NCI-H82 treated with DMSO at 0.1 percent for 48 hours (cell line): ENCODE results near the gene ECHDC3.

Source experiments
- DNase-seq: peaks from one replicate; lab custom pipeline; 2025; ENCODE audit not compliant: unreplicated experiment; lab: John Stamatoyannopoulos, UW

Gene ECHDC3

GRCh38 chr10:11775412-11775811 is 33.2 kb downstream of the ECHDC3 start:
- DNase-seq: no peak

- no peak for DNase-seq
These were observed 33.9 kb downstream of the ECHDC3 start for GRCh38 chr10:11776080-11776479.

DNA sequence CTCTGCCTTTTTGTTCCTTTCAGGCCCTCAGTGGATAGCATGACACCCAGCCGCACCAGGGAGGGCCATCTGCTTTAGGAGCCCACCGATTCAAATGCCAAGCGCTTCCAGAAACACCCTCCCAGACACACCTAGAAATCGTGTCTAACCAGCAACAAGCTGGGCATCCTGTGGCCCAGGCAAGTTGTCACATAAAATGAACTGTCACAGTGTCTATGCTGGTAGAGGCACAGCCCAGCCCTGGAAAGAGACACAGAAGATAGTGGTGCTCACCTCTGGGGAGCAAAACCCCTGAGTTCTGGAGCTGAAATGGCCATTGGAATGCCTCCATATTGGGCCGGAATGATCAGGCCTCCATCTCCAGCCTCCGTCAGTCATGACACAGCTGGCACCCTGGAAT is 38.9 kb downstream of the ECHDC3 start:
- no peak for DNase-seq

GRCh38 chr10:11782793-11783557 is 40.8 kb downstream of the ECHDC3 start:
- DNase-seq: no peak

- DNase-seq: no peak
These were observed 41.3 kb downstream of the ECHDC3 start for GRCh38 chr10:11783558-11783865.

DNA sequence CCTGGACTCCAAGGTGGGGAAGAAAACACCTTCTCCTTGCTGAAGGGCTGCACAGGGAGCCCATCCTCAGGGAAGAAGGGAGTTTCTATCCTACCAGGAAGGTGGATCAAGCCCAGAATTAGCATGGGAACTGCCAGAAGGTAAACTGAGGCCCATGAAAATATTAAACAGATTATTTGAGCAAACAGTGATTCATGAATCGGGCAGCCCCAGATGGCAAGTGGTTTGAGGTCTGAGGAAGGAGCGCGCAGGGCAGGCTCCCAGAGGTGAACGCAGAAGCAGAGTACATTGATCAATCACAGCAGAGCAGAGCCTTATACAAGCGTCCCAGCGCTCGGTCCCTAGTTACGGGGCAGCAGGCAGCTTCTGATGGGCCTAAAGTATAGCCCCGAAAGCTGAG is 45.2 kb downstream of the ECHDC3 start:
- DNase-seq: no peak

DNA sequence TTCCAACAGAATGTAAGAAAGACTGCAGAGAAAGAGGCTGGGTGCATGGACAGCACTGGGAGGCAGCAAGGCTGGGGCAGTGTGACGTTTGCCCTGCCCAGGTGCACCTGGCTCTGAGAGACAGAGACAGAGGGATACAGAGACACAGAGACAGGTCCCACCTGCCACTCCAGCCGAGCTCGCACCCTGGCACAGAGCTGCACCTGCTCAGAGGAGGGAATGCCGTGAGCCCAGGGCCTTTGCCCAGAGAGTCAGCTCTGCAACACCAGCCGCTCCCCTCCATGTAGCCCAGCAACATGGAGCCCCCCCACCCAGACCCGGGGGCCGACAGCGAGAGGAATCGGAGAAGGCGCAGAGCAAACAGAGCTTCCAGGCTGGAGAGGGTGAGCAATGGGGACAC is 45.7 kb downstream of the ECHDC3 start:
- DNase-seq: no peak

DNA sequence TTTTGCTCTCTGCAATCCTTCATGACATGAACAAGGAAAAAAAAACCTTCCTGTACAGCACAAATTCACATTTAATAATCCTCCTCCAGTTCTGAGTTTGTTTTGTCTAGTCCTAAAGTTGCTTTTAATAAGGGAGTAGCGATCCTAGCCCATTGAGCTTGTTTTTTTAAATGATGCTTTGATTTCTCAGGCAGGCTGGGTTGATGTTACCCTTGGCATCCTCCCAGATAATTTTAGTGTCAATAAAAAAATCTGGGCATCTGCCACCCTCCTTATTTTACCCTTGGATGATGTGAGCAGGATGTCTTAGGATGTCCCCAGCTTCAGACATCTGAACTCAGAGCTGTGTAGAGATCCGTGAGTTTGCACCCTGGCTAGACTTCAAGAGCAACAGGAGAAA is 47.1 kb downstream of the ECHDC3 start:
- no peak for DNase-seq

GRCh38 chr10:11789956-11790355 is 47.8 kb downstream of the ECHDC3 start:
- DNase-seq: no peak

DNA sequence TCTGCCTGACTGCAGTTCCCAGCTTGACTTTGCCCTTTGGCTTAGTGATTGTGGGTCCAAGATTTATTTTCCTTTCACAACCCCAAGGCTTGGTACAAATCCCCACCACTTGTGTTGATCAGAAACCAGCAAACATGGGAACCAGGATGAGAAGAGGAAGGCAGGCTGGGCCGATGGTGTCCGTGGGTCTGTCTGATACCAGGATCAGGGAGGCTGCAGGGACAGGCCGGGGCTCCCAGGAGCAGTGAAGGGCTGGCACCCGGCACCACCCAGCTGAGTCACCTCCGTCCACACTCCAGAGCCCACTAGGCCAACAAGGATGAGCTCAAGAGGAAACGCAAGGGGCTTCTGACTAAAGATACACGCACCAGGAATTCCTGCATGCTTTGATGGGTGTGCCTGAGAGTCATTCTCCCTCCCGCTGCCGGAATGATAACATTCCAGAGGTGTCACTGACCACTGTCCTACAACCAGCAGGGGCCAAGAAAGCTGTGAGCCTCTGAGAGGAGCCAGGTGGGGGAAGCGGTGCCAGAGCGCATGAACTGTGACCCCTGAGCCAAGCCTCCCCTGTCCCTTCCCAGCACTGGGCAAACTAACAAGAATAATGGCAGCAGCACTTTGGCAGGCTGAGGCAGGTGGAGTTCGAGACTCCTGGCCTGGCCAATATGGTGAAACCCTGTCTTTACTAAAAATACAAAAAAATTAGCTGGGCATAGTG is 51.7 kb downstream of the ECHDC3 start:
- no peak for DNase-seq

- no peak for DNase-seq
These were observed 52.4 kb downstream of the ECHDC3 start for GRCh38 chr10:11794566-11794965.

GRCh38 chr10:11795101-11795920 is 53.1 kb downstream of the ECHDC3 start:
- DNase-seq: no peak

DNA sequence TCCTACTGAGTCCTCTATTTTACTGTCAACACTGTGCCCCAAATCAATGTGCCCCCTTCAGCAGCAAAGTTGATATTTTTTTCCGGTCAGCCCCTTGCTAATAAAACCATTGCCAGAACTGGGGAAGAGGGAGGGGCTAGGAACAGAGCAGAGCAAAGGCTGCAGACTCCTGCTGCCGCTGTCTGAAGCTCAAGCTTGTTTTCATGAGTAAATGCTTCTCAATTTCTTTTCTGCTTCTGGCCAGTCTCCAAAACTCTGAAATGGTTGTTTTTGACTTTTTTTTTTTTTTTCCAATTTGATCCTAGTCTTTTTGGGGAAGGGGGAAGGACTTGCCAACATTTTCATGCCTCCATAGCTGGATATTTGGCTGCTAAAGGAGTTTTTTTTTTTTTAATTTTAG is 54.3 kb downstream of the ECHDC3 start:
- DNase-seq: no peak

DNA sequence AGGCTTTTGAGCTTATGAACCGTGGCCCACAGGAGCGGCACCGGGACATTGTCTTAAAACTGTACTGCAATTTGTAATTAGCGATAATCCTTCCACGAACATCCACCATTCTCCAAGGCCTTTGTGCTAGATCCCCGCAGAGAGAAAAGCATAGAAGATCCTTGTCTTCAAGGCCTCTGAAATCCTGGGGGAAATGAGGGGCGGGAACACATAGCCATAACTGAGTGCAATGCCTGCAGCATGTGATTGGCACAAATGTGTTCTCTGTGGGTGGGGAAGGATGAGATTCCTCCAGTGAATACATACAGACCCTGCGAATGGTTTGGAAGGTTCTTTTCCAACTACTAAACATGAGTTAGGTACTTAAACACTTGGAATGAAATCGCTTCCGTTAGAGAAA is 55.1 kb downstream of the ECHDC3 start:
- no peak for DNase-seq

GRCh38 chr10:11797847-11798633 is 55.9 kb downstream of the ECHDC3 start:
- DNase-seq: no peak

GRCh38 chr10:11798845-11799735 is 56.9 kb downstream of the ECHDC3 start:
- no peak for DNase-seq

DNA sequence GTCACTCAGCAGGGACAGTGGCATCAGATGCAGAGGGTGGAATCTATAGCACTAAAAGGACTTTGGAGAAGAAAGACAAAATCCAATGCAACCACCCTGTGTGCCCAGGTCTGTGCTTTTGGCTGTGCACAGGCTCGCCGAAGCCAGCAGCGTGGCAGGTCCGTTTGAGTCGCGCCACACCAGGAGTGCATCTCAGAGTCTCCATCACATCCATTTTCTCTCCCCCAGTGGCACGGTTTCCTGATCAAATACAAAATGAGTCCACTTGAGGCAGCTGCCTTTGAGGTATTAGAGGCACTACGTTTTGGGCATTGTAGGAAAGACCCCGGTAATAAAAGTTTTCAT is 57.5 kb downstream of the ECHDC3 start:
- no peak for DNase-seq

- DNase-seq: no peak
These were observed 62.2 kb downstream of the ECHDC3 start for GRCh38 chr10:11804336-11804735.

DNA sequence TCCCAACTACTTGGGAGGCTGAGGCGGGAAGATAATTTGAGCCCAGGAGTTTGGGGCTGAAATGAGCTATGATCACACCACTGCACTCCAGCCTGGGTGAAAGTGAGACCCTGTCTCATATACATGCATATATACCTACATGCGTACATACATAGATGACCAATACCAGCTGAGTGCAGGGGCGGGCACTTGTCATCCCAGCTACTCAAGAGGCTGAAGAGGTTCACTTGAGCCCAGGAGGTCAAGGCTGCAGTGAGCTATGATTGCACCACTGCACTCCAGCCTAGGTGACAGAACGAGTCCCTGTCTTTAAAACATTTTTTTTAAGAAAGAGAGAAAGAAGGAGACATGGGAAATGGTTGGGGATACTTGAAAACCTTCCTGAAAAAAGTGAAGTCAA is 63.6 kb downstream of the ECHDC3 start:
- no peak for DNase-seq

GRCh38 chr10:11806706-11807105 is 64.5 kb downstream of the ECHDC3 start:
- no peak for DNase-seq
